ENCODE data around the gene XRCC1. TPM values are rescaled to one million over a fixed set of nuclear protein-coding genes. Genes with fewer than 3 reads are reported as not detected.
"Not testable (repeated sequence)": the region's sequence is repeated elsewhere in the genome, so short reads cannot be mapped to it uniquely, and the experiment has no call there.

The XRCC1 gene
- total RNA-seq, 1 donor from 2014 or later = 20.9 TPM

- Histone ChIP-seq H3K4me1 (peaks cover 49% of the 10 kb centered on the region), H3K4me3 (peak within 1 kb of the TSS; percentile 68 to 77), H3K27me3 (no peaks in the 10 kb centered on the region), H3K36me3 (no peaks in the 10 kb centered on the region), H3K9me3 (no peaks in the 10 kb centered on the region), H3K27ac (peak within 1 kb of the TSS; percentile 84)
- TF ChIP-seq CTCF (IDR thresholded peaks at IDR 0.05) (no peak), POLR2A (IDR thresholded peaks at IDR 0.05) (peak in 1 of 2 donors; percentile 65), POLR2AphosphoS5 (IDR thresholded peaks at IDR 0.05; ENCODE audit: insufficient read depth in 1 of 2, low read depth in 1 of 2) (peak; percentile 38 to 93)
- intact Hi-C loops (cut with DNase I) = no loop called here
- no peak for DNase-seq (ENCODE audit: extremely low spot score in 2 of 2)
Observed at GRCh38 chr19:43526884-43527859, 48.2 kb downstream of the XRCC1 start, which contains the start of gene ETHE1. ETHE1 (minus strand) TSS chr19:43527201; CDS start chr19:43527177, 24 bp downstream.

GRCh38 chr19:43525836-43526771 is 49.2 kb downstream of the XRCC1 start:
- intact Hi-C loops (cut with DNase I) = no loop called here
- H3K4me1 ChIP-seq = peaks cover 46% of the 10 kb centered on the region

GRCh38 chr19:43524922-43525835 is 50.1 kb downstream of the XRCC1 start:
- H3K36me3 ChIP-seq = peaks cover 0 to 5% of the 10 kb centered on the region in 2 donors
- intact Hi-C loops (cut with DNase I) = no loop called here
- peak overlapping the region; percentile 84 for H3K27ac ChIP-seq
- H3K4me3 ChIP-seq = peak overlapping the region; percentile 68 to 77
- peak in 1 of 2 donors; percentile 91 for DNase-seq (ENCODE audit: extremely low spot score in 2 of 2)
- TF ChIP-seq CTCF (IDR thresholded peaks at IDR 0.05) (no peak), POLR2AphosphoS5 (IDR thresholded peaks at IDR 0.05; ENCODE audit: insufficient read depth in 1 of 2, low read depth in 1 of 2) (peak; percentile 66 to 89)
- peaks cover 46% of the 10 kb centered on the region for H3K4me1 ChIP-seq
- no peaks in the 10 kb centered on the region for H3K9me3 ChIP-seq
- no peaks in the 10 kb centered on the region for H3K27me3 ChIP-seq

More at GRCh38 chr19:43525836-43526771, 49.2 kb downstream of the XRCC1 start:
- H3K27ac ChIP-seq = peak overlapping the region; percentile 84
- peaks cover 0 to 4% of the 10 kb centered on the region in 2 donors for H3K36me3 ChIP-seq
- no peak for DNase-seq (ENCODE audit: extremely low spot score in 2 of 2)
- peak overlapping the region; percentile 68 to 77 for H3K4me3 ChIP-seq
- H3K27me3 ChIP-seq = no peaks in the 10 kb centered on the region
- TF ChIP-seq POLR2A (IDR thresholded peaks at IDR 0.05) (no peak), CTCF (IDR thresholded peaks at IDR 0.05) (no peak), POLR2AphosphoS5 (IDR thresholded peaks at IDR 0.05; ENCODE audit: insufficient read depth in 1 of 2, low read depth in 1 of 2) (no peak)
- H3K9me3 ChIP-seq = no peaks in the 10 kb centered on the region

- H3K27me3 ChIP-seq; H3K27ac ChIP-seq; H3K4me3 ChIP-seq; DNase-seq (ENCODE audit: extremely low spot score in 2 of 2); H3K9me3 ChIP-seq; intact Hi-C loops (cut with DNase I); H3K36me3 ChIP-seq: not testable (repeated sequence)
- H3K4me1 ChIP-seq = peaks cover 45% of the 10 kb centered on the region
Observed at GRCh38 chr19:43523696-43524095, 51.6 kb downstream of the XRCC1 start.
